ENCODE results near the gene ASIC2.

- TF ChIP-seq CTCF (IDR thresholded peaks at IDR 0.05) (no peak), ZFX (IDR thresholded peaks at IDR 0.05; ENCODE audit: borderline replicate concordance) (no peak)
Measured at GRCh38 chr17:33055746-33056145, 237.3 kb downstream of the ASIC2 start.
